A549 (cell line): ENCODE data around the gene INSL3.

Experiments used
- CHD4 ChIP-seq: fragments of 200-600 bp; sonication (generic); IDR thresholded peaks from 2 replicates; pipeline ENCODE4 v1.6.1; 2016; ENCODE audit warnings: antibody characterized with exemption, mild to moderate bottlenecking, borderline replicate concordance
- POLR2A ChIP-seq: IDR thresholded peaks from 2 replicates; pipeline ENCODE4 v1.6.1; 2012; ENCODE audit warnings: mild to moderate bottlenecking, low read length
- TF ChIP-seq, protein P1 (sequence below): fragments of 150-350 bp; IDR thresholded peaks from 2 replicates; pipeline ENCODE4 v1.6.1; 2014; ENCODE audit warnings: low read depth, mild to moderate bottlenecking, low read length

DNA sequence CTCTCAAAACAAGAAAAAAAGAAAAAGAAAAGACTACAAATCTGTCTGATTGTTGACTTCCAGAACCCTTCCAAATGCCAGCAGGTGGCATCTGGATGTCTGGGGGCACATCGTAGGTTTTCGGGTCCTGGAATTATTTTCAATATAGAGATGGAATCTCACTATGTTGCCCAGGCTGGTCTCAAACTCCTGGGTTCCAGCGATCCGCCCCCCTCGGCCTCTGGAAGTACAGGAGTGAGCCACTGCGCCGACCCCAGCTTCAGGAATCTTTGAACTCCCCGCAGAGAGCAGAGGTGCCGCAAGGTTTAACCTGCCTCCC is 26.9 kb downstream of the INSL3 start:
- TF ChIP-seq CHD4, result no peak
- TF ChIP-seq, protein P1, sequence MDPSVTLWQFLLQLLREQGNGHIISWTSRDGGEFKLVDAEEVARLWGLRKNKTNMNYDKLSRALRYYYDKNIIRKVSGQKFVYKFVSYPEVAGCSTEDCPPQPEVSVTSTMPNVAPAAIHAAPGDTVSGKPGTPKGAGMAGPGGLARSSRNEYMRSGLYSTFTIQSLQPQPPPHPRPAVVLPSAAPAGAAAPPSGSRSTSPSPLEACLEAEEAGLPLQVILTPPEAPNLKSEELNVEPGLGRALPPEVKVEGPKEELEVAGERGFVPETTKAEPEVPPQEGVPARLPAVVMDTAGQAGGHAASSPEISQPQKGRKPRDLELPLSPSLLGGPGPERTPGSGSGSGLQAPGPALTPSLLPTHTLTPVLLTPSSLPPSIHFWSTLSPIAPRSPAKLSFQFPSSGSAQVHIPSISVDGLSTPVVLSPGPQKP, result no peak
- no peak for TF ChIP-seq POLR2A
